IPS-NIHi11 (cell line): ENCODE results near the gene BCL2.

Source experiments
- DNase-seq: peaks from one replicate; pipeline ENCODE4 v3.0.0; 2012; ENCODE audit warnings: mixed read lengths, low spot score

Gene BCL2

DNA sequence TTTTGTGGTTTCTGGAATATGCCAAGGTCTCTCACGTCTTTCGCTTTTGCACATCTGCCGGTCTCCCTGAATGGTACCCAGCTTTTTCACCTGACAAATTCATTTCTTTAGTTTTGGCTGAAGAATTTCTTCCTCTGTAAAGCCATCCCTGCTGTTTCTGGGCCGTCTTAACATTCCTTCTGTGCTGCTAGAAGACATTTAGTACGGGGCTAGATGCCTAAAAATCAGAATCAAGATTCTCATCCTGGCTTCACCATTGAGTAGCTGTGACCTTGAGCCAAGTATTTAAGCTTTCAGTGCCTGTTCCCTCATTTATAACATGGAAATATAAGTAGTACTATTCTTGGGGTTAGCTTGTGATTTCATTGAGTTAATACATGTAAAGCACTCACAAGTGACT, 6.4 kb upstream of the BCL2 start:
- no peak for DNase-seq

DNA sequence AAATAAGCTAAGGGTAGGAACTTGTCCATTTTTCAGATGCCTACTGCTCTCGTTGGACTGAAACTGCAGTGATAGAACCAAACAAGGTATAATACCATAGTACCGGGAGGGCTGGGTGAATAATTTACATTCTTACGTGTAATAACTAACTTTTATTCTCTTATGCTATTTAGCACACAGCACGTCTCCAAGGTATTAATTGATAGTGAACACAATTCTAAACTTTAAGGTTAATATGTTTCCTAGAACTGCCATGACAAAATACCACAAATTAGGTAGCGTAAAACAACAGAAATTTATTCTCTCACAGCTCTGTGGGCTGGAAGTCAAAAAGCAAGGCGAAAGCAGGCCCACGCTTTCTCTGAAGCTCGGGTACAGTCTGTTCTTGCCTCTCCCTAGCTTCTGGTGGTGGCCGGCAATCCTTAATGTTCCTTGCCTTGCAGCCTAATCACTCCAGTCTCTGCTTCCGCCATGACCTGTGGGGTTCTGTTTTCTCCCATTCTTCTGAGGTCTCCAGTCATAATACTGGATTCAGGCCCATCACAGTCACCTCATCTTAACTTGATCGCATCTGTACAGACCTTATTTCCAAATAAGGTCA, 5.6 kb upstream of the BCL2 start:
- DNase-seq: no peak

DNA sequence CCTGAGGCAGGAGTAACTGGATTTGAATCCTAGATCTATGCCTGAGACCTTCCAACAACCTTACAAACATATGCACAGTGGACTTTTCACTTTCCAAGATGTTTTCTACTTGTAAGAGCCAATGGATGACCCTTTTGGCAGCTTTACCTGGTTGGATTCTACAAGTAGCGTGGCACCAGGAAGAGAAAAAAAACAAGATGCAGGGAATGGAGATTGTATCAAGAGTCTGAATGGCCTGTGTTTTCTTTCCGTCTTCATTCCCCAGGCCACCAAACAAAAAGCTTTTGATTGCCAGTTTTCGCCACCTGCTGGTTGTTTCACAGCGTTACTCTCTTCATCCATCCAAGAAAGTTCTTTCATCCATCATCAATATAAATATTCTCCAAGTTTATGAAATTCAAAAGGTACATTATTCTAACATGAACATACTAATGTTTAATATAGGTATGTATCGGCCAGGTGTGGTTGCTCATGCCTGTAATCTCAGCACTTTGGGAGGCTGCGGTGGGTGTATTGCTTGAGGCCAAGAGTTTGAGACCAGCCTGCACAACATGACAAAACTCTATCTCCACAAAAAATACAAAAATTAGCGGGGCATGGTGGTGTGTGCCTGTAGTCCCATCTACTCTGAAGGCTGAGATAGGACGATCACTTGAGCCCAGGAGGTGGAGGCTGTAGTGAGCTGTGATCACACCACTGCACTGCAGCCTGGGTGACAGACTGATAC, 3.5 kb upstream of the BCL2 start:
- DNase-seq: peak; percentile 48

DNA sequence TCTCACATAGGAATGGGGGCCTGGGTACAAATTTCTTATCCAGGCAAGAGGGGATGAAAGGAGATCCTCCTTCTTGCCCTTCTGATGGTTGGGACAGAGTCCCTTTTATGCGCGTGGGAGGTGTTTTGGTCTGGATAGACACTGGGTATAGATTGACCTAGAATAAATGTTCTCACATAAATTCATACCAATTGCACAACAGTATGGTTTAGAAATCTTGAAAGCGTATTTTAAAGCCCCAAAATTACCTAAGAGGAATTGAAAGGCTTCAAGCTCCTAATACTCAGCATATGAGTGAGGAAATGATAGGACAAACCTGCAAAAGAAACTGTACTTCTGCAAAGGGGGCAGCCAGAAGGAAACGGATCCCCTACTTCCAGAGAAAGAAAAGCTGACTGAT, 2.6 kb upstream of the BCL2 start:
- no peak for DNase-seq

DNA sequence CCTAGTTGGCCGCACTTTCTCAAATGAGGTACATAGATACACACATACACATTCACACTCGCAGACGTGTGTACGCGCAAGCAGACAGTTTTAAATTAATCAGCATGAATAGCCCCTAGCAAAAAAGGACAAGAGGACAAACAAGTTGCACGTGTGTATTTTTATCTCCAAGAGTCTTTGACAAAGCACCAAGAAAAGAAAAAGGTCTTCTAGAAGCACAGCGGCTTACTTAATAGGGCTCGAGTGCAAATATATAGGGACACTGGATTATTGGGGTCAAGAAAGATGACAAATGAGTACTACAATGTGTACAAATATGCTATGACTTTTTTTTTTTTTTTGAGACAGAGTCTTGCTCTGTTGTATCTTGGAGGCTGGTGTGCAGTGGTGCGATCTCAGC, 1.7 kb upstream of the BCL2 start:
- no peak for DNase-seq

DNA sequence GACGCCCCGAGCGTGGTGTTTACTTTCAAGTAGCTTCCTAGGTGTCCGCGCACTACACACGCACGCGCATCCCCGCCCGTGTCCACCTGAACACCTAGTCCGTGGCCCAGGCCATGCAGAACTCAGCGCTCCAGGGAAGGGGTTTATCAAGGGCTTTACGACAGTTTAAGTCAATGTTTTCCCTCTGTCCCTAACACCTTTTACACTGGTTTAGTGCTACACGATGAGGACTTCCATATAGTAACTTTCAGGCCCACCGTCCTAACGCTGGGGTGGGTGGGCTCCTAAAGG, 1.4 kb upstream of the BCL2 start:
- no peak for DNase-seq

DNA sequence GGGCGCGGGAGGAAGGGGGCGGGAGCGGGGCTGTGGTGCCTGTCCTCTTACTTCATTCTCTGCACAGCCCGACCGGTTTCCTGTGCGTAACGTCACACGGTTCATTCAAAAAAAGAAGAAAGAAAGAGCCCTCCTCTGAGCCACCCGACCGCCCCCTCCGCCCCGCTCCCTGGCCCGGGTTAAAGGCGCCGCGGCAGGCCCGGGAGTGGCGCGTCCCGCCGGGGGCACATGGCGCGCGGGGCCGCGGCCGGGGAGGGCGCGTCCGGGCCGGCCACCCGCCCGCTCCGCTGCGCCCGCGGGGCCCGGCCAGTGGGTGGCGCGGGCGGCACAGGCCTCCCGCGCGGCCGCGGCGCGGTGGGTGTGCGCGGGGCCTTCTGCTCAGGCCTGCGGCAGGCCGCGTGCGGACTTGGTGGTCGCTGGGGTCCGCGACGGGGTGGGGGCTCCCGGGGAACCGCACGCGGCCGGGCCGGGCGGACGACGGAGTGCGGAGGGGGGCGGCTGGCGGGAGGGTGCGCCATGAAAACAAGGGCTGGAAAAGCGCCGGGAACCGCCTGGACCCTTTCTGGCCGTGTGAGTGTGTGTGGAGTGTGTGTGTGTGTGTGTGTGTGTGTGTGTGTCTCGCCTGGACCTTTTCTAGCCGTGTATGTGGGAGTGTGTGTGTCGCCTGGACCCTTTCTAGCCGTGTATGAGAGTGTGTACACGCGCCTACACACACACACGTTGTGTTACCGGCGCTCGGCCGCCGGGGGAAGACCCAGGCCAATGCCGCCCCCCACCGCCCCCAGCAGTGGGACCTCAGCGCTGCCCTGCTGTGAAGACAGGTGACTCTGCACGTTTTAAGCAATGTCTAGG, 780 bp upstream of the BCL2 start:
- DNase-seq: peak; percentile 83

DNA sequence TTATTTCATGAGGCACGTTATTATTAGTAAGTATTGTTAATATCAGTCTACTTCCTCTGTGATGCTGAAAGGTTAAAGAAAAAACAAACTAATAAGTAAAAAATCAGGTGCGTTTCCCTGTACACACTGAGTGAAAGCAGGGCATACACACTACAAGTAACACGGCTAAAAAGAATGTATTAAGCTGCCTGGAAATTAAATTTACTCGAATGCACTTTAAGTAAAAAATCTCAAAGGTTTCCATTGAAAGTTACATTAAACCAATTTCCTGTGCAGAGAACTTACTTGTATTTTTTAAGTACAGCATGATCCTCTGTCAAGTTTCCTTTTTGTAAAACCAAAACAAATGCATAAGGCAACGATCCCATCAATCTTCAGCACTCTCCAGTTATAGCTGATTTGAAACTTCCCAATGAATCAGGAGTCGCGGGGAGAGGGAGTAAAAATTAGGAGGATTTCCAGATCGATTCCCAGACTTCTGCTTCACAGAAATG, 633 bp downstream of the BCL2 start:
- DNase-seq: no peak

DNA sequence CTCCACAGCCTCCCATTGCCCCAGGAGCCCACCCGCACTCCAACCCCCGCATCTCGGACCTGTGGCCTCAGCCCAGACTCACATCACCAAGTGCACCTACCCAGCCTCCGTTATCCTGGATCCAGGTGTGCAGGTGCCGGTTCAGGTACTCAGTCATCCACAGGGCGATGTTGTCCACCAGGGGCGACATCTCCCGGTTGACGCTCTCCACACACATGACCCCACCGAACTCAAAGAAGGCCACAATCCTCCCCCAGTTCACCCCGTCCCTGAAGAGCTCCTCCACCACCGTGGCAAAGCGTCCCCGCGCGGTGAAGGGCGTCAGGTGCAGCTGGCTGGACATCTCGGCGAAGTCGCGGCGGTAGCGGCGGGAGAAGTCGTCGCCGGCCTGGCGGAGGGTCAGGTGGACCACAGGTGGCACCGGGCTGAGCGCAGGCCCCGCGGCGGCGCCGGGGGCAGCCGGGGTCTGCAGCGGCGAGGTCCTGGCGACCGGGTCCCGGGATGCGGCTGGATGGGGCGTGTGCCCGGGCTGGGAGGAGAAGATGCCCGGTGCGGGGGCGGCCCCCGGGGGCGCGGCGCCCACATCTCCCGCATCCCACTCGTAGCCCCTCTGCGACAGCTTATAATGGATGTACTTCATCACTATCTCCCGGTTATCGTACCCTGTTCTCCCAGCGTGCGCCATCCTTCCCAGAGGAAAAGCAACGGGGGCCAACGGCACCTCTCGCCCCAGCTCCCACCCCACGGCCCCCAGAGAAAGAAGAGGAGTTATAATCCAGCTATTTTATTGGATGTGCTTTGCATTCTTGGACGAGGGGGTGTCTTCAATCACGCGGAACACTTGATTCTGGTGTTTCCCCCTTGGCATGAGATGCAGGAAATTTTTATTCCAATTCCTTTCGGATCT, 1.3 kb downstream of the BCL2 start:
- peak; percentile 60 for DNase-seq

DNA sequence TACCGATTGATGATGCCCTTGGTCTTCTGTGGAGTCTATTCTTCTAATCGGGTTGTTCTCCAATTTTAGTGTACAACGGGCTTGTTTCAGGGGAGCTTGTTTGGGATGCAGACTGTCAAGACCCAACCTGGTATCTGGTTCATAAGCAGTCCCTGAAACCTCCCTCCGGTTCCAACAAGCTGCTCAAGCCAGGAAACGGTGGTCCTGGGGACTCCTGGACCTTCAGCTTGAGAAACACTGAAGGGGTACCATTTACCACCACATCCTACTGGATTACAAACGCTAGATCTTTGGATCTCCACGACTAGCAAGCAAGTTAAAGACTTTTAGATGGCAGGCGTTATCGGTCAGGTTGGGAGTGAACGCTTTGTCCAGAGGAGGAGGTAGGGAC, 2.0 kb downstream of the BCL2 start:
- no peak for DNase-seq

DNA sequence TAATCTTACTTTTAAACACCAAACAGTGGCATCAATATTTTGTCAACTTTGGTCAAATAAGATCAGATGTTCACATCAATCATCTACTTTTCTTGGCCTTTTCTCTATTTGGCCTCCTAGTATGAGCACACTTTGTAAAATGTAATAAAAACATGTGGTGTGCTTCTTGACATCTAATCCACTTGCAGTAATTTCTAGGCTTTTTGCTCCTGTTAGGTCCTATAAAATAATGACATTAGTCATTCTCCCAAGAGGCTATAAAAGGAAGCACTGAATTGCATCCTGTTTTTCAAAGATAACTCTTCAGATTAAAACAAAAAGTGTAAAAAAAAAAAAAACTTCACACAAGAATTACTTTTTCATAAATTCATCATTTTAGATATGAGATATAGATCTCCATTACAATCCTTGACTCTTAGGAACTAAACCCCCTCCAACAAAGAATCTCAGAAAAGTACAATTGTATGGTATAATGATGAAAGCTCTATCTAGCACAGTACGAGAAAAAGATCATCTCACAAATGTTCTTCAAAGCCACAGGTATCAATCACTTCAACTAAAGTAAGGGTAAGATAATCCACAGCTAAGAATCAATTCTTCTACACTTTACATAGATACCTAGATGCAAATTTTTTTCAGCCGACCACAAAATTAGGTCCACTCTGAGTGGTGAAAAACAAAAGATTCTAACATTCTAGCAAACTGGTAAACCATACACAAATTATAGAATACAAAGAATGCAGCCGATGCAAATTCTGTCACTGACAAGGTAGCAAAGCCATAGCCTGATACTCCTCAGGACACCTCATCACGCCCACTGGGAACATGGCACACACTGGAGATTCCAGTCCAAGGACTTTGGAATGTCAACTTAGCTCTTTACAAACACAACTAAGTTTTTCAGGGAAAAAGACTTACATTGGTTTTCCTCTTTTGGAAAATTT, 2.7 kb downstream of the BCL2 start:
- no peak for DNase-seq

DNA sequence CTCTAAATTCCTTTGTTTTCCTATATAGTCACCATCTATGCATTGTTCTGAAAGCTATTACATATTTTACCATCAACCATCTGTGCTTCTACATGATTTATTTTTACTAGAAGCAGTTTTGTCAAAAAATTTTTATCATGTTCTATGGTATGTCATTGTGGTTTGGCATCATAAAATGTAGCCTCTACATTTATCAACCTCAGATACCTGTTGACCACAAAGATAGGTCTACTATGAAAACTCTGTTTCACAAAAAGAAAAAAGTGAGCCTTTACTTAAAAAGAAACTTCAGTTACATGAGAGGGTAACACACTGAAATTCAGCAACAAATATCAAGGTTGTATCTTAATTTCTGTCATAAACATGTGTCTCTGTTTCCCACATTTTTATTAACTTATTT, 3.7 kb downstream of the BCL2 start:
- no peak for DNase-seq

DNA sequence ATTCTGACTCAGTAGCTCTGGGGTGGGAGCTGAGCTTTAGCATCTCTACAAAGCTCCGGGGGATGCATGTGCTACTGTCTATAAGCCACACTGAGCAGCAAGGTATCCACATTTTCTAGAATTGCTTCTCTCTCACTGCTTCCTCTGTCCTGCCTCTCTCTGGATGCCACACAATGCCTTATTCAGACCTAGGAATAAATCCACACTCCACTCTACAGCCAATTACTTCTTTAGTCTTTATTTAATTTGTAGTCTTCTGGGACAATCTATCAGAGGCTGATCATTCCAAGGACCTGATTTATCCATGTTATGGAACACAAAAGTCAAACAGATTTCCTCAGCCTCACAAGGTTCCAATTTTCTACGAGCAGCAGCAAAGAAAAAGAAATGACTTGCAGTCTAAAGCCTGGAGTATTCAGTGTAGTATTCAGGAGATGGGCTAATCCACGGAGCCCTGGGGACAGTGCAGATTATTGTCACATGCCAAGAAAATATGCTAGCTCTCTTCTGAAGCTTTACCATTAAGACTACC, 4.4 kb downstream of the BCL2 start:
- no peak for DNase-seq

DNA sequence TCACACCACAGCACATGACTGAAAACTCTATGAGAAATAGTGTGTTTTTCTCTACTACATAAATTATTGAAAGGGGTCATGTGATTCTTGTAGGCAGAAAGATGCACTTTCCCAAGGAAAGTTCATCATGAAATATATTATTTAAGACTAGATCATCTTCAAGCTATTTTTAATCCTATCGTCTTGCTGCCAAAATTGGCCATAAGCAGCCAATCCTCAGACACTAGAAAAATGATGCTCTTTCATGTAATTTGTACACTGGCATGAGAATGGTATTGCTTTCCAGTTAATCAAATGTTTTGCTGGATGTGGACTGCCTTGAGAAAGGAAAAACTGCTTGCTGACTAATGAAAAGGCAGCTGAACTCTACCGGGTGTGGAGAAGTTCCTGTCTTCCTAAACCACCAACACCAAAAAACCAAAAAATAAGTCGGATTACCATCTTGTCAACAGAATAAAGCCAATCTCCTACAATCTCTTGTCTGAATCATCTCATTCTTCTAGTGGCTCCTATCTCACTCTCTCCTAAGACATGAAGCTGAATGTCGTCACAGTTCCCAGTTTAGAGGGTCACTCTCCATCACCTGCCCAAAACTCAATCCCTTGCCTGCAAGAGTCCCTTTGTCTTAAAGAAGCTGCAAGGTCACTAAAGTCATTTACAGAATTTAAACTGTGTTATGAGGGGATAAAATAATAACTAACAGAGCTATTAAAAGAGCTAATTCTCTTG, 5.3 kb downstream of the BCL2 start:
- no peak for DNase-seq

DNA sequence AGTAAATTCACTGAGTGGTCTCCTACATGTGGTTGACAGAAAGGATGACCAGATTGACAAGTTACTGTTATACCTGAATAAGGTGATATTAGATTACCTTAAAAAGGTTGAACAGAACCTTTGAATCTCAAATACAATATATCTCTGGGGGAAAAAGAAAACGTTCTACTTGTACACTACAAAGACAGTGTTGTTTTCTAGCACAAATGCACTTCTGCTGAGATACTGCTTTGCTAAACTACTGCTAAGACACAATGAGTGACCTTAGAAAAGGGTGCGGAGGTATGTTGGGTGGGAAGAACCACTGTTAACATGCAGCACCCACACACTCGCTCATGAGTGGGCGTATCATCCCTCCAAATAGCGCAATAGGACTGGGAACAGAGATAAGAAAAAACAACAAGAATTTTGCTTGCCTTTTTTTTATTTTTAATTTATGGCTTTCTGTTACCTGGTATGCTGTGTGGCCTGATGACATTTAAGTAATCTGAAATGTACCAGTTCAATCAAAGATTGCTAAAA, 6.1 kb downstream of the BCL2 start:
- DNase-seq: no peak

DNA sequence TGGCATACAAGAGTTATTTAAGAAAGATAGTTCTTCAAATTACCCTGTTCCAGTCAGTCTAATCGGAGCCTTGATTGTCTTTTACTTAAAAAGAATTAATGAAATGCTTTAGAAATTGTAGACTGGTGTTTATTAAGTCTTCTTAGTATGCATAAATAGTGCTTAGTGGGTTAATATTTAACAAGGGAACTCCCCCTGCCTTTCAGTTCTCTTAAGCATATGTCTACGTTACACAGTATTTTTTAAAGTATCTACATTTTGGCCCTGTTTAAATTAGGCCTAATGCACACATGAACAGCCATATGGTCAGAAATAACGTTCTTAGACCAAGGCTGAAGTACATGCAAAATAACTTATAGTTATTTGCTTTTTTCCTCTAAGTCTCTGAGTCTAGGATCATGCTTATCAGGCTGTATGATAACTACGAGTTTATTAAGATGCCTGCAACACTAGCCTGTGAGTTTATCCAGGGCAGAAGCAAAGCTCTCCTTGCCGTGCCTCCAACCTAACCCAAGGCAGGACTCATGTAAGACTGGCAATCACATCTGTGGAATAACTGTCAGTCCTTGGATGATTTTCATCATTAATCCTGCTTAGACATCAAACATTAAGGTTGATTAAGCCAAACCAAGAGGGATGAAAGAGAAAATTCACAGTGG, 6.7 kb downstream of the BCL2 start:
- no peak for DNase-seq

DNA sequence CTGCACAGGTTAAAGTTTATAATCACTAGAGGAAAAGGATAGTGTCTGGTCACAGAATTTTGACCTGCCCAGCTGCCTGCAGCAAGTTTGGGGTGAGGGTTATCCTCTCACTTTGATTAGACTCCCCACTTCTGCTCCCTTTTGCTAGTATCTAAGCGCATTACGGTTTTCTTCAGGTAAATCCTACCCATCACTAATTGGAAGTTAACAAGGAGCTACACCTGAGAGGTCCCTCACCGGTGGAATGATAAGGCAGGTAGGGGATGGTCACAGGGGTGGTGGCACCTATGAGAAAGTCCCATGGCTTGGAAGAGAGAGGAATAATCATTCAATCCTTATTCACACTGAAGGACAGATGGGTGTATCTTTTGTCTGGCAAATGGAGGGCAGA, 7.6 kb downstream of the BCL2 start:
- DNase-seq: no peak

DNA sequence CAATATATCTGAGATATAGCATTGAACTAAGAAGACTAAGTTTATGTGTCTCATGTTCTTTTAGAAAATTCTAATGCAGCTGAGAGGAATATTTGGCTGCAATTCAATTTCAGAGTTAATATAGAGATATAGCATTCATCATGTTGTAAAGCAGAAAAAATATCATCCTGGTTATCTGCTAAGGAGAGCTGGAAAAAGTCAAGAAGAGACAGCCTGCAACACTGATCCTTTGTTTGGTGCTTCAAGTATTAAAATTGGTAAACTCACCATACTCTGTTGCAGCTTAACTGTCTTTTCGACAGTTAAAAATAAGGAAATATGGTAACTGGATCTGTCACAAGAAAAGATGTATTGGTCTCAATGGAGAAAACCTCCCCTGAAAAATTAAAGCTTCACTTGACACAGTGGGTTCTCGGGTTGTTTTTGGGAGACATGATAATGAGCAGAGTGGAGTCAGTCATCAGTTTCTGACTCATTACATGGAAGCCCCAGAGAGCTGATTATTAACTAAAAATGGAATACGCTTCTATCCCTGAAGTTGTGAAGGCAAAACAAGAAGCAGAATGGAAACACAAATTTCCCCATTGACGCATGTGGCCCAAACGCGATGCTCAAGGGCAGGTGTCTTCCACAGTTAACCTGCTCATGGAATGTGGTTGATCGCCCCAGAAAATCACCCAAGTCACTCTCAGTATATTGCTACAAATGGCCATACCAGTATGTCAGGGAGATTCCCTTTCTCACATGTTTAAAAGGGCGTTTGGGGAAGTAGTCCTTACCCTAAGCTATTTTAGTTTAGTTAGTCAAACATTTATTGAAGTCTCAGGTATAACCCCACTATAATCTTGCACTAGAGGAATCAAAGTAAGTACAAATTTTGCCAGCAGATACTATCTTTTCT, 8.2 kb downstream of the BCL2 start:
- DNase-seq: no peak
